ENCODE data around the gene RTN4RL1. TPM values are rescaled to one million over a fixed set of nuclear protein-coding genes. Genes with fewer than 3 reads are reported as not detected.

RTN4RL1 gene
- total and polyA plus RNA-seq, 4 donors: 0.65 to 7.3 (median 2.4) TPM

DNA sequence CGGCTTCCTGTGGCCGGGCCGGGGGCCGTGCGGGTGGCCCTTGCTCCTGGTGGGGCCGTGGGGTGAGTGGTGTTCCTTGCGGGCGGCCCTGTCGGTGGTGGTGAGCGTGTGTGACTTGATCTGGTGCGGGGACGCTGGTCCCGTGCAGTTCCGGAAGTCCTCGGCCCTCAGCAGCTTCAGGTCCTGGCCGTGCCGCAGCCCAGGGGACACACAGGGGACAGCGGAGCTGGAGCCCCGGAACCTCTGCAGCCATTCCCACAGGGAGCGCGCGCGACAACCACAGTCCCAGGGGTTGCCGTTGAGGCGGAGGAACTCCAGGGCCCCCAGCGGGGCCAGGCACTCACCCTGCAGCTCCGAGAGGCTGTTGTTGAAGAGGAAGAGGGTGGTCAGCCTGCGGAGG is 88.4 kb downstream of the RTN4RL1 start:
- no peaks in the 10 kb centered on the region for H3K9me3 ChIP-seq (ENCODE audit: control insufficient read depth in 4 of 4, insufficient read depth in 3 of 4, low read length in 3 of 4)
- H3K27me3 ChIP-seq (ENCODE audit: control insufficient read depth in 3 of 3, insufficient read depth in 3 of 3, low read length in 2 of 3): no peaks in the 10 kb centered on the region
- no peak overlapping the region for H3K27ac ChIP-seq (ENCODE audit: low read depth in 1 of 2, low read length in 1 of 2)
- peaks cover 0 to 31% (median 5%) of the 10 kb centered on the region in 5 donors for H3K4me1 ChIP-seq (ENCODE audit: control insufficient read depth in 5 of 5, insufficient read depth in 5 of 5, low read length in 5 of 5)
- TF ChIP-seq, protein P1, sequence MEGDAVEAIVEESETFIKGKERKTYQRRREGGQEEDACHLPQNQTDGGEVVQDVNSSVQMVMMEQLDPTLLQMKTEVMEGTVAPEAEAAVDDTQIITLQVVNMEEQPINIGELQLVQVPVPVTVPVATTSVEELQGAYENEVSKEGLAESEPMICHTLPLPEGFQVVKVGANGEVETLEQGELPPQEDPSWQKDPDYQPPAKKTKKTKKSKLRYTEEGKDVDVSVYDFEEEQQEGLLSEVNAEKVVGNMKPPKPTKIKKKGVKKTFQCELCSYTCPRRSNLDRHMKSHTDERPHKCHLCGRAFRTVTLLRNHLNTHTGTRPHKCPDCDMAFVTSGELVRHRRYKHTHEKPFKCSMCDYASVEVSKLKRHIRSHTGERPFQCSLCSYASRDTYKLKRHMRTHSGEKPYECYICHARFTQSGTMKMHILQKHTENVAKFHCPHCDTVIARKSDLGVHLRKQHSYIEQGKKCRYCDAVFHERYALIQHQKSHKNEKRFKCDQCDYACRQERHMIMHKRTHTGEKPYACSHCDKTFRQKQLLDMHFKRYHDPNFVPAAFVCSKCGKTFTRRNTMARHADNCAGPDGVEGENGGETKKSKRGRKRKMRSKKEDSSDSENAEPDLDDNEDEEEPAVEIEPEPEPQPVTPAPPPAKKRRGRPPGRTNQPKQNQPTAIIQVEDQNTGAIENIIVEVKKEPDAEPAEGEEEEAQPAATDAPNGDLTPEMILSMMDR (IDR thresholded peaks at IDR 0.05; ENCODE audit: control extremely low read depth, extremely low read depth): no peak
- H3K4me3 ChIP-seq: no peak overlapping the region
- WGBS, 2 donors: 77 to 88% methylated on average over 27 to 28 of the region's 28 CpGs
- no peak for DNase-seq
- H3K36me3 ChIP-seq (ENCODE audit: control insufficient read depth in 4 of 4, insufficient read depth in 4 of 4, low read length in 4 of 4): no peaks in the 10 kb centered on the region
- ATAC-seq (ENCODE audit: insufficient read depth, low FRiP score): no peak
- no peak overlapping the region for H3K9ac ChIP-seq (ENCODE audit: insufficient read depth in 1 of 2, low read length in 2 of 2)

DNA sequence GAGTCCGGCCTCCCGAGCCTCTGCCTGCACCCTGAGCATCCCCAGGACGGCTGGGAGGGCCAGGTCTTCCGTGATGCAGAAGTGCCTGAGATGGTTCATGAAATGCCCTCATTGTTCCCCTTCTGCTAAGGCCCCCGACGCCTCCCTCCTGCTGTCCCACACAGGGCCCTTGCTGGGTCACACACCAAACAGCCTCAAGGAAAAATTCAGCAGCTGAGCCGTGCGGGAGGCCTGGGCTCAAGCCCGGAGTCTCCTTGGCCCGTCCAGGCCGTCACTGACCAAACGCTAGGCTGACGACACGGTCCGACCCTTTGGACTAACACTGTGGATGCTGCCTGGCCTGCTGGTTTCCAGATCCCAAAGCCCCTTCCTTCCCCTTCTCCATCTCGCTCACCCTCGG is 90.2 kb downstream of the RTN4RL1 start:
- DNase-seq (no peak), ATAC-seq (ENCODE audit: insufficient read depth, low FRiP score) (no peak)
- H3K27me3 ChIP-seq (ENCODE audit: control insufficient read depth in 3 of 3, insufficient read depth in 3 of 3, low read length in 2 of 3): no peaks in the 10 kb centered on the region
- whole genome bisulfite sequencing, 2 donors: 88% methylated on average over 17 of the region's 17 CpGs
- TF ChIP-seq, protein P1 (IDR thresholded peaks at IDR 0.05; ENCODE audit: control extremely low read depth, extremely low read depth): no peak
- H3K9me3 ChIP-seq (ENCODE audit: control insufficient read depth in 4 of 4, insufficient read depth in 3 of 4, low read length in 3 of 4): no peaks in the 10 kb centered on the region
- no peak overlapping the region for H3K4me3 ChIP-seq
- peaks cover 0 to 21% (median 5%) of the 10 kb centered on the region in 5 donors for H3K4me1 ChIP-seq (ENCODE audit: control insufficient read depth in 5 of 5, insufficient read depth in 5 of 5, low read length in 5 of 5)
- H3K9ac ChIP-seq (ENCODE audit: insufficient read depth in 1 of 2, low read length in 2 of 2): no peak overlapping the region
- no peaks in the 10 kb centered on the region for H3K36me3 ChIP-seq (ENCODE audit: control insufficient read depth in 4 of 4, insufficient read depth in 4 of 4, low read length in 4 of 4)
- no peak overlapping the region for H3K27ac ChIP-seq (ENCODE audit: low read depth in 1 of 2, low read length in 1 of 2)

DNA sequence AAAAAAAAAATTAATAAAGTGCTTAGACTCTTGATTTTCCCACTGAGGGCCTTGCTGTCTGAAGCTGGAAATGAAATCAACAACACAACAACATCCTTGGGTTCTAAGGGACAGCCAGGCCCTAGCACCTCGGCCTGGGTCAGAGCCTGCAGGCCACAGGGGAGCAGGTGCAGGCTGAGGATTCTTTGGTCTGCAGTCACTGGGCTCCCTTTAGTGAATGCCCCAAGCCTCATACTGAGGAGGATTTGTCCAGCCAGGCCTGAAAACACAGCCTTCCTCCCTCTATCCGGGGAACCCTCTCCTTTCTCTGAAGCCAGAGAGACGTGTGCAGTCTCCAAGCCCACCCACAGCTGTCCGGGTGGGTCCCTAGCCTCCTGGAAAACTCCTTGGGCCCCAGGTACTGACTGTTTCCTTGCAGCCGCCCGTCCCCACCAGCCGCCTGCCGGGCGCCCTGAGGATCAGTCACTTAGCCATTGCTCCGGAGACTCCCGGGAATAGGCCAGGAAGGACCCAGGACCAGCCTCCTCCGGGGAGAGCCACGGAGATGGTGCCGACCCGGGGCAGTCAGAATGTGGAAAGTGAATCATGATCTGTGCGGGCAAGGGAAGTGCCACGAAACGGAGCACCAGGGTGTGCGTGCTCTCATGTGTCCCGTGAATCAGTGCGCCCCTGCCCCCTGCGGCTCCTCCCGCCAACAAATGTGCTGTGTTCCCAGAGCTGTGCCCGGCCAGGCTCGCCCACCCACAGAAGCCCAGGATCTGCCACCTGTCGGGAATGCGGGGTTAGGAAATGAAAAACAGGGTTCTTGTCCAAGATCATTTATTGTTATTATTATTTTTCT is 91.0 kb downstream of the RTN4RL1 start:
- no peak for DNase-seq
- Histone ChIP-seq H3K27ac (ENCODE audit: low read depth in 1 of 2, low read length in 1 of 2) (no peak overlapping the region), H3K9me3 (ENCODE audit: control insufficient read depth in 4 of 4, insufficient read depth in 3 of 4, low read length in 3 of 4) (no peaks in the 10 kb centered on the region), H3K36me3 (ENCODE audit: control insufficient read depth in 4 of 4, insufficient read depth in 4 of 4, low read length in 4 of 4) (no peaks in the 10 kb centered on the region), H3K9ac (ENCODE audit: insufficient read depth in 1 of 2, low read length in 2 of 2) (no peak overlapping the region), H3K4me3 (no peak overlapping the region), H3K27me3 (ENCODE audit: control insufficient read depth in 3 of 3, insufficient read depth in 3 of 3, low read length in 2 of 3) (no peaks in the 10 kb centered on the region), H3K4me1 (ENCODE audit: control insufficient read depth in 5 of 5, insufficient read depth in 5 of 5, low read length in 5 of 5) (peaks cover 0 to 17% (median 5%) of the 10 kb centered on the region in 5 donors)
- TF ChIP-seq, protein P1 (IDR thresholded peaks at IDR 0.05; ENCODE audit: control extremely low read depth, extremely low read depth): no peak
- ATAC-seq (ENCODE audit: insufficient read depth, low FRiP score): no peak
- WGBS, 2 donors: 89 to 96% methylated on average over 27 of the region's 27 CpGs
